Stomach (tissue), 9 donors: ENCODE measurements around the gene GABRB3. TPM values are rescaled to one million over a fixed set of nuclear protein-coding genes. Genes with fewer than 3 reads are reported as not detected.

Source experiments
- DNase-seq, 2 donors: peaks; one replicate each; pipeline versions ENCODE4 v3.0.0 to v3.0.0-alpha.2; 2013 to 2019
- H3K27ac ChIP-seq, 5 donors: fragments of 200-600 bp in 4 of 5; sonication (generic) in 4 of 5; one replicate each; pipeline ENCODE4 v1.5.1; 2013 to 2019; ENCODE audit warnings: mild to moderate bottlenecking in 1 of 5, moderate library complexity in 1 of 5
- H3K27me3 ChIP-seq, 3 donors: fragments of 200-600 bp; sonication (generic); one replicate each; pipeline ENCODE4 v1.5.1; 2017 to 2019; ENCODE audit warnings: mixed run types in 1 of 3
- H3K36me3 ChIP-seq, 4 donors: fragments of 200-600 bp; sonication (generic); 1 replicate in 3 of 4; 2 replicates in 1 of 4; pipeline ENCODE4 v1.5.1; 2016 to 2019
- H3K4me1 ChIP-seq, 4 donors: fragments of 200-600 bp; sonication (generic); one replicate each; pipeline ENCODE4 v1.5.1; 2016 to 2019
- H3K4me3 ChIP-seq, 4 donors: fragments of 200-600 bp; sonication (generic) in 3 of 4; one replicate each; pipeline ENCODE4 v1.5.1; 2016 to 2019; ENCODE audit warnings: mild to moderate bottlenecking in 1 of 4
- H3K9me3 ChIP-seq, 4 donors: fragments of 200-600 bp; sonication (generic); one replicate each; pipeline ENCODE4 v1.5.1; 2016 to 2019
- EP300 ChIP-seq: sonication (generic); formaldehyde crosslinking; IDR thresholded peaks from one replicate; pipeline ENCODE4 v1.6.1; 2017; ENCODE audit warnings: antibody characterized with exemption
- POLR2A ChIP-seq, 4 donors: fragments of 450-650 bp; IDR thresholded peaks; one replicate each; pipeline ENCODE4 v1.6.1; 2016; ENCODE audit warnings: antibody characterized with exemption in 4 of 4, control low read depth in 2 of 4, mild to moderate bottlenecking in 1 of 4, moderate library complexity in 1 of 4
- POLR2AphosphoS5 ChIP-seq, 3 donors: sonication (generic); formaldehyde crosslinking; IDR thresholded peaks; one replicate each; pipeline ENCODE4 v1.6.1; 2016; ENCODE audit warnings: antibody characterized with exemption in 3 of 3
- WGBS, 5 donors: extraction: QIAGEN DNeasy Blood & Tissue Kit in 3 of 5; methylation state at CpG; one replicate each; pipeline versions ENCODE4 v1.1.5 to v1.1.7; 2013 to 2018; 5-methylcytosine and 5-hydroxymethylcytosine counted together
- intact Hi-C: fragments of 100-400 bp; cut with DNase I; formaldehyde crosslinking; loops from one replicate; pipeline ENCODE4 v1.15.1; 2023; ENCODE audit warnings: low total_unique reads
- polyA plus RNA-seq, 3 donors: library from polyadenylated mRNA; stranded (reverse); fragments of 200-250 nt; gene quantifications; one replicate each; pipeline ENCODE4 v1.2.3, GENCODE V29; 2013
- total RNA-seq, 5 donors: library from RNA; depleted of rRNA; stranded (reverse); fragments of >200 nt; gene quantifications; one replicate each; pipeline versions ENCODE4 v1.1.0 to v1.2.3, GENCODE V29; 2014 to 2016
- TF ChIP-seq, protein P1 (sequence below), 7 experiments: fragments of 450-650 bp in 4 of 7; fragments of 200-600 bp in 3 of 7; sonication (generic) in 3 of 7; IDR thresholded peaks; one replicate each; pipeline ENCODE4 v1.5.1; 2016 to 2019; ENCODE audit warnings: antibody characterized with exemption in 7 of 7, control low read depth in 2 of 7, mild to moderate bottlenecking in 1 of 7
- donor health status: healthy with polysubstance abuse.
- donor health status: Bipolar disorder and iron deficiency.
- donor health status: healthy.

Gene GABRB3
- total and polyA plus RNA-seq, 8 donors, result 1.5 to 14.6 (median 6.1) TPM; not detected in 2

DNA sequence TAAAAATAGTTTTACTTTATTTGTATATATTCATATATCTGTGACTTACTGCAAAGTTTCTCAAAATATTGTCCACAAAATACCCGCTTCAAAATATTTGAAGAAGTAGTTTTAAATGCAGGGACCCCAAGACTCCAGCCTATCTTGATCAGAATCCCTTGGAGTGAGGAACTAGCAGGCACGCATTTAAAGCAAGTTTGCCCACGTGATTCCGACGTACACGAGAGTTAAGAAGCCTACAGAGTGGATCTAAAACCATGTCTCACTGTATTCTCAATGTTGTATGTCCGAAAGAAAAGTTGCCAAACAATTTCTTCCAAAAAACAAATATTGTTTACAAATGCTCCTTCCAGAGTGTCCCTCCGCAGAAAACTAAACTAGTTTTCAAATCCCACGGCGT, 1.7 kb downstream of the GABRB3 start:
- intact Hi-C loops, result no loop called here
- no peak for TF ChIP-seq POLR2A (IDR thresholded peaks at IDR 0.05)
- Histone ChIP-seq H3K36me3 (no peaks in the 10 kb centered on the region), H3K9me3 (peaks cover 0 to 8% (median 0%) of the 10 kb centered on the region in 4 donors), H3K27ac (no peak overlapping the region), H3K27me3 (peaks cover 0 to 62% (median 24%) of the 10 kb centered on the region in 3 donors), H3K4me3 (peak overlapping the region in 2 of 4 donors; percentile 56 to 70), H3K4me1 (peaks cover 6 to 27% (median 20%) of the 10 kb centered on the region in 4 donors)
- peak in 1 of 2 donors; percentile 4 for DNase-seq
- 18 to 37% (median 29%) methylated on average over 10 of the region's 10 CpGs for WGBS, 5 donors

DNA sequence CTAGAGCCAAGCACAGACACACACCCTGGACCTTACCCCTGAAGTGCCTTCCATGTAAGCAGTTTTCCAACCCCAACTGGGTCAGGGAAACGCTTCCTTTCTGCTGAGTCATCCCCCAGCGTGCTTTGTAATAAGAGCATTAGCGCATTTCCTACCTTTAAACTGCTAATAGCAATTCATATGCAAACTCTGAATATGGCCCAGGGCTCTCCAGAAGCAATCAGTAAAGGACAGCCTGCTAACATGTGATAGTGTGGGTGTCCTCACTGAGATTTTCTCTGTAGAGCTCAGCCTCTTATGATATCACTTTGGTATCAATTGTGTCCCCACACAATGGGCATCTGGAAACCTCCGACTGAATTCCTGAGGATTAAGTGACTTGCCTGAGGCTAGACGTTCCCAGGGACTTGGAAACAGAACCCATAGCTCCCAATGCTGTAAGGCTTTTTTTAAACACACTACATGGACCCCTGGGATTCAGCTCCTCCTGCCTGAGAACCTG, 5.6 kb downstream of the GABRB3 start:
- WGBS, 5 donors, result 23 to 43% (median 34%) methylated on average over 5 of the region's 5 CpGs
- Histone ChIP-seq H3K27ac (no peak overlapping the region), H3K9me3 (peaks cover 0 to 8% (median 0%) of the 10 kb centered on the region in 4 donors), H3K4me1 (peaks cover 0 to 11% (median 11%) of the 10 kb centered on the region in 4 donors), H3K36me3 (no peaks in the 10 kb centered on the region), H3K4me3 (no peak overlapping the region), H3K27me3 (peaks cover 0 to 27% (median 10%) of the 10 kb centered on the region in 3 donors)
- intact Hi-C loops, result no loop called here
- DNase-seq, result peak in 1 of 2 donors; percentile 6
- TF ChIP-seq POLR2AphosphoS5 (IDR thresholded peaks at IDR 0.05) (no peak), EP300 (no peak), POLR2A (IDR thresholded peaks at IDR 0.05) (no peak)
- TF ChIP-seq, protein P1, sequence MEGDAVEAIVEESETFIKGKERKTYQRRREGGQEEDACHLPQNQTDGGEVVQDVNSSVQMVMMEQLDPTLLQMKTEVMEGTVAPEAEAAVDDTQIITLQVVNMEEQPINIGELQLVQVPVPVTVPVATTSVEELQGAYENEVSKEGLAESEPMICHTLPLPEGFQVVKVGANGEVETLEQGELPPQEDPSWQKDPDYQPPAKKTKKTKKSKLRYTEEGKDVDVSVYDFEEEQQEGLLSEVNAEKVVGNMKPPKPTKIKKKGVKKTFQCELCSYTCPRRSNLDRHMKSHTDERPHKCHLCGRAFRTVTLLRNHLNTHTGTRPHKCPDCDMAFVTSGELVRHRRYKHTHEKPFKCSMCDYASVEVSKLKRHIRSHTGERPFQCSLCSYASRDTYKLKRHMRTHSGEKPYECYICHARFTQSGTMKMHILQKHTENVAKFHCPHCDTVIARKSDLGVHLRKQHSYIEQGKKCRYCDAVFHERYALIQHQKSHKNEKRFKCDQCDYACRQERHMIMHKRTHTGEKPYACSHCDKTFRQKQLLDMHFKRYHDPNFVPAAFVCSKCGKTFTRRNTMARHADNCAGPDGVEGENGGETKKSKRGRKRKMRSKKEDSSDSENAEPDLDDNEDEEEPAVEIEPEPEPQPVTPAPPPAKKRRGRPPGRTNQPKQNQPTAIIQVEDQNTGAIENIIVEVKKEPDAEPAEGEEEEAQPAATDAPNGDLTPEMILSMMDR (IDR thresholded peaks at IDR 0.05), result no peak

DNA sequence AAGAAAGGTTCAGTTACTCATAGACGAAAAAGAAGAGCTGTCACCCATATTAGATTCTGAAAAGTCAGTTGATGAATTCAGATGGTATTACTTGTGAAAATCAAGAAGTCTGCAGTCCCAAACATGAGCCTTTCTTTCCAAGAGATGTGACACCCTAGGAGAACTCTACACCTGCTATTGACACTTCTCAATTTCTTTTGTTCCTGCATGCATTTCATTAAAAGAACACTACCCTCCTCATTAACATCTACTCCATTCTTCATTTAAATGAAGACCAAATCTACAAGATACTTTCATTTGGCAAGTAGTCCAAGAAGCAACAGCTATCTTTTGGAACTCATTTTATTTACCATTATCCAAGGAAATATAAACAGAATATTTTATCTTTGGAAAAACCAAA, 6.6 kb downstream of the GABRB3 start:
- Histone ChIP-seq H3K36me3 (no peaks in the 10 kb centered on the region), H3K4me1 (peaks cover 0 to 2% (median 1%) of the 10 kb centered on the region in 4 donors), H3K4me3 (no peak overlapping the region), H3K27me3 (peaks cover 0 to 17% (median under 1%) of the 10 kb centered on the region in 3 donors), H3K27ac (no peak overlapping the region), H3K9me3 (no peaks in the 10 kb centered on the region)
- intact Hi-C loops, result no loop called here
- 32 to 63% (median 59%) methylated on average over 1 of the region's 1 CpG for WGBS, 5 donors
- no peak for TF ChIP-seq POLR2AphosphoS5 (IDR thresholded peaks at IDR 0.05)
- no peak for TF ChIP-seq EP300
- TF ChIP-seq POLR2A (IDR thresholded peaks at IDR 0.05), result no peak
- TF ChIP-seq, protein P1 (IDR thresholded peaks at IDR 0.05), result no peak
- DNase-seq, result no peak

DNA sequence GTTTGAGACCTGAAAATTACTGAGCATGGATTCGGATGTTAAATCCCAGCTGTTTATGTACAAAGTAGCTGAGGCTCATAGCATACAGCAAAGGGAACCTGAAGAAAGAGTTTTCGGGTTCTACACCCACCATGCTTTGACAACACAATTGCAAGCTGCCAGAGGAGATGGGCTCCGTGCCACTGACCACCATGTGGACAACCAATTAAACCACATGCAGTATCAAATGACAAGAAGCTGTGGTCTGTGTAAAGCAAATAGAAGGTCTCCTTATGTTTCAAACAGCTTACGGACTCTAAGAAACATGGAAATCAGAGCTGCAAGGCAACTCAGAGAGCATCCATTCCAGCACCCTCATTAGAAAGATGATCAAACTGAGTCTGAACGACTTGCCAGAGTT, 12.9 kb downstream of the GABRB3 start:
- intact Hi-C loops, result no loop called here
- H3K36me3 ChIP-seq, result no peaks in the 10 kb centered on the region
- H3K4me3 ChIP-seq, result no peak overlapping the region
- whole genome bisulfite sequencing, 5 donors, result 62 to 84% (median 72%) methylated on average over 5 of the region's 5 CpGs
- TF ChIP-seq, protein P1 (IDR thresholded peaks at IDR 0.05), result no peak
- no peak for TF ChIP-seq POLR2AphosphoS5 (IDR thresholded peaks at IDR 0.05)
- no peak for TF ChIP-seq EP300
- TF ChIP-seq POLR2A (IDR thresholded peaks at IDR 0.05), result no peak
- no peaks in the 10 kb centered on the region for H3K9me3 ChIP-seq
- H3K27ac ChIP-seq, result no peak overlapping the region
- no peaks in the 10 kb centered on the region for H3K27me3 ChIP-seq
- H3K4me1 ChIP-seq, result peaks cover 0 to 5% (median 0%) of the 10 kb centered on the region in 4 donors
- DNase-seq, result no peak

DNA sequence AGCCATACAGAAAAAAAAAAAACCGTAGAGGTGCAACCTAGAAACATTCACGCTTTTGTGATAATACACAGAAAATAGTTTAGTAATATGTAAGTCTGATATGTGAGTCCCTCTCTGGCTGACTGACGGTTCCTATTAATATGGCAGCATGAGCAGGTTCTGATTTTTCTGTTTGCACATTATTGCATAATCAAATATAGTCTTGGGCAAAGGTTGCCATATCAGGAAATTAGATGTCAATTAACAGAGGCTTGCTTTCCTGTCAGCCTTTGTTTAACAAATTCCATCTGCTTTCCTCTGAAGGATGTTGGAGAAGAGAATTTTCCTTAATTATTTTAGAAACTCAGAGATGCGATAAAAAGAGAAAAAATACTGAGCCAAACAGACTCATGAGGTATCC, 14.8 kb downstream of the GABRB3 start:
- intact Hi-C loops, result no loop called here
- 20 to 38% (median 32%) methylated on average over 4 of the region's 4 CpGs for WGBS, 5 donors
- no peaks in the 10 kb centered on the region for H3K36me3 ChIP-seq

More for the DNA sequence above, 14.8 kb downstream of the GABRB3 start:
- peaks cover 0 to 5% (median 0%) of the 10 kb centered on the region in 4 donors for H3K4me1 ChIP-seq
- H3K27ac ChIP-seq, result no peak overlapping the region
- H3K9me3 ChIP-seq, result no peaks in the 10 kb centered on the region
- DNase-seq, result no peak
- no peak overlapping the region for H3K4me3 ChIP-seq
- no peaks in the 10 kb centered on the region for H3K27me3 ChIP-seq
- TF ChIP-seq, protein P1 (IDR thresholded peaks at IDR 0.05), result no peak
- no peak for TF ChIP-seq EP300
- TF ChIP-seq POLR2A (IDR thresholded peaks at IDR 0.05), result no peak
- no peak for TF ChIP-seq POLR2AphosphoS5 (IDR thresholded peaks at IDR 0.05)
